ENCODE results near the gene NKD1. TPM values are rescaled to one million over a fixed set of nuclear protein-coding genes. Genes with fewer than 3 reads are reported as not detected.

The NKD1 gene
- total RNA-seq, 6 experiments from 2014 or later: 0.69 to 2.6 (median 2.1) TPM

DNA sequence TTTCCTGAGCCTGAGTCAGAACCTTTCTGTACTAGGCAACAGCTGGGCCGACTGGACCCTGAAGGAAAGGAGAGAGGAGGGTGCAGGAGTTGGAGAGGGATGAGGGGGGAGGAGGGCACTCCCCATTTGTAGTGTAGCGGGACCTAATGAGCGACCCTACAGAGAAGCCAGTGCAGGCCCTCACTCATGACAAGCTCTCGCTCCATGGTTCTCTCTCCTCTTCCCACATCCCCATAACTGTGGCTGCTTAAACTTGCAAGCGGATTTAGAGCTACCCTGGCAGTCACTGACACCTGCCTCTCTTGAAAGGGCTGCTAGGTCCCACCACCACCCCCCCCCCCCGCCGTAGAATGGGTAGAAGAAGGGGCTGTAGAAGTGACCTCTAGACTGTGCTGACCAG lies 14.5 kb downstream of the NKD1 start:
- no peak overlapping the region for H3K27ac ChIP-seq
- H3K36me3 ChIP-seq: no peaks in the 10 kb centered on the region
- no peaks in the 10 kb centered on the region for H3K9me3 ChIP-seq
- DNase-seq: no peak
- TF ChIP-seq, protein P1, sequence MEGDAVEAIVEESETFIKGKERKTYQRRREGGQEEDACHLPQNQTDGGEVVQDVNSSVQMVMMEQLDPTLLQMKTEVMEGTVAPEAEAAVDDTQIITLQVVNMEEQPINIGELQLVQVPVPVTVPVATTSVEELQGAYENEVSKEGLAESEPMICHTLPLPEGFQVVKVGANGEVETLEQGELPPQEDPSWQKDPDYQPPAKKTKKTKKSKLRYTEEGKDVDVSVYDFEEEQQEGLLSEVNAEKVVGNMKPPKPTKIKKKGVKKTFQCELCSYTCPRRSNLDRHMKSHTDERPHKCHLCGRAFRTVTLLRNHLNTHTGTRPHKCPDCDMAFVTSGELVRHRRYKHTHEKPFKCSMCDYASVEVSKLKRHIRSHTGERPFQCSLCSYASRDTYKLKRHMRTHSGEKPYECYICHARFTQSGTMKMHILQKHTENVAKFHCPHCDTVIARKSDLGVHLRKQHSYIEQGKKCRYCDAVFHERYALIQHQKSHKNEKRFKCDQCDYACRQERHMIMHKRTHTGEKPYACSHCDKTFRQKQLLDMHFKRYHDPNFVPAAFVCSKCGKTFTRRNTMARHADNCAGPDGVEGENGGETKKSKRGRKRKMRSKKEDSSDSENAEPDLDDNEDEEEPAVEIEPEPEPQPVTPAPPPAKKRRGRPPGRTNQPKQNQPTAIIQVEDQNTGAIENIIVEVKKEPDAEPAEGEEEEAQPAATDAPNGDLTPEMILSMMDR (IDR thresholded peaks at IDR 0.05): no peak
- TF ChIP-seq POLR2A (IDR thresholded peaks at IDR 0.05): no peak
- no peaks in the 10 kb centered on the region for H3K4me1 ChIP-seq
- intact Hi-C loops (cut with DNase I): no loop called here
- no peak overlapping the region for H3K4me3 ChIP-seq
- WGBS (ENCODE audit: insufficient coverage, low coverage, low lambda C conversion rate, missing lambda C conversion rate): 94% methylated on average over 3 of the region's 7 CpGs
- no peaks in the 10 kb centered on the region for H3K27me3 ChIP-seq
- ATAC-seq: no peak

DNA sequence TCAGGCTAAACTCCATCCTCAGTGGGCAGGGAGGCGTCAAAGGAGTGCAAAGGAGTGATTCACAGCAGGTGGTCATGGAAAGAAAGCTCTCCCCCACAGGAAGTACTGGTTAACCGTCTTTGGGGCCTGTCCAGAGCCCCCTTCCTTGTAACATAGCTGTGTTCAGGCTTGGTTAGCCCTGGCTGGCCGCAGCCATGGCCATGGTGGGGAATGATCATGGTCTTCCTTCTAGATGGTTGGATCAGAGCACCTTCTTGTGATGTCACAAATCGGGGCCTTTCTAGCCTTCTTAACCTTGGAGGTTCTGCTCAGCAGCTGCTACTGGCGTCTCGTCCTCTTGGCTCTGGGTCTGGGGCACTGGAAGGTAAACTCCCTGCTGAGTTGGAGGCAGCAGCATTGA lies 15.8 kb downstream of the NKD1 start:
- intact Hi-C loops (cut with DNase I): no loop called here
- no peak overlapping the region for H3K4me3 ChIP-seq
- H3K27ac ChIP-seq: no peak overlapping the region
- 71% methylated on average over 4 of the region's 6 CpGs for WGBS (ENCODE audit: insufficient coverage, low coverage, low lambda C conversion rate, missing lambda C conversion rate)
- no peaks in the 10 kb centered on the region for H3K9me3 ChIP-seq
- DNase-seq: no peak
- no peak for ATAC-seq
- H3K36me3 ChIP-seq: no peaks in the 10 kb centered on the region
- H3K27me3 ChIP-seq: no peaks in the 10 kb centered on the region
- no peaks in the 10 kb centered on the region for H3K4me1 ChIP-seq
- TF ChIP-seq POLR2A (IDR thresholded peaks at IDR 0.05): no peak
- TF ChIP-seq, protein P1 (IDR thresholded peaks at IDR 0.05): no peak

- DNase-seq: no peak
- Histone ChIP-seq H3K27ac (no peak overlapping the region), H3K27me3 (no peaks in the 10 kb centered on the region), H3K4me1 (no peaks in the 10 kb centered on the region), H3K9me3 (no peaks in the 10 kb centered on the region), H3K4me3 (no peak overlapping the region), H3K36me3 (no peaks in the 10 kb centered on the region)
- WGBS (ENCODE audit: insufficient coverage, low coverage, low lambda C conversion rate, missing lambda C conversion rate): 98% methylated on average over 5 of the region's 5 CpGs
- no peak for TF ChIP-seq POLR2A (IDR thresholded peaks at IDR 0.05)
- TF ChIP-seq, protein P1 (IDR thresholded peaks at IDR 0.05): no peak
- intact Hi-C loops (cut with DNase I): no loop called here
- no peak for ATAC-seq
Observed at GRCh38 chr16:50565428-50565827, 17.2 kb downstream of the NKD1 start.

- H3K4me1 ChIP-seq: no peaks in the 10 kb centered on the region
Observed at GRCh38 chr16:50566014-50566962, 18.1 kb downstream of the NKD1 start.

More at GRCh38 chr16:50566014-50566962, 18.1 kb downstream of the NKD1 start:
- intact Hi-C loops (cut with DNase I): no loop called here
- 85% methylated on average over 6 of the region's 7 CpGs for WGBS (ENCODE audit: insufficient coverage, low coverage, low lambda C conversion rate, missing lambda C conversion rate)
- no peaks in the 10 kb centered on the region for H3K36me3 ChIP-seq
- no peak for DNase-seq
- no peaks in the 10 kb centered on the region for H3K9me3 ChIP-seq
- no peak for ATAC-seq
- no peak overlapping the region for H3K4me3 ChIP-seq
- TF ChIP-seq, protein P1 (IDR thresholded peaks at IDR 0.05): no peak
- no peak for TF ChIP-seq POLR2A (IDR thresholded peaks at IDR 0.05)
- no peak overlapping the region for H3K27ac ChIP-seq
- H3K27me3 ChIP-seq: no peaks in the 10 kb centered on the region
